Neural progenitor cell (in vitro differentiated cells): ENCODE data around the gene CCNL1. TPM values are rescaled to one million over a fixed set of nuclear protein-coding genes. Genes with fewer than 3 reads are reported as not detected.
"Not testable (repeated sequence)": the region's sequence is repeated elsewhere in the genome, so short reads cannot be mapped to it uniquely, and the experiment has no call there.

ENCODE experiments used
- DNase-seq: peaks from one replicate; pipeline ENCODE4 v3.0.0-alpha.2; 2016; ENCODE audit warnings: low spot score
- H2AFZ ChIP-seq: fragments of 200-600 bp; sonication (generic); replicated peaks from 2 replicates; pipeline ENCODE4 v1.6.1; 2016; ENCODE audit warnings: antibody characterized with exemption
- H3F3A ChIP-seq: fragments of 200-600 bp; sonication (generic); 2 replicates; pipeline ENCODE4 v1.6.1; 2016; ENCODE audit warnings: antibody characterized with exemption, low read depth
- H3K27ac ChIP-seq: fragments of 200-600 bp; sonication (generic); 2 replicates; pipeline ENCODE4 v1.5.1; 2016; ENCODE audit warnings: mild to moderate bottlenecking
- H3K27me3 ChIP-seq: fragments of 200-600 bp; sonication (generic); 2 replicates; pipeline ENCODE4 v1.6.1; 2016; ENCODE audit warnings: mild to moderate bottlenecking, moderate library complexity
- H3K36me3 ChIP-seq: fragments of 200-600 bp; sonication (generic); 2 replicates; pipeline ENCODE4 v1.5.1; 2016
- H3K4me1 ChIP-seq: fragments of 200-600 bp; sonication (generic); 2 replicates; pipeline ENCODE4 v1.6.1; 2016; ENCODE audit warnings: mixed run types
- H3K4me2 ChIP-seq: fragments of 200-600 bp; sonication (generic); 2 replicates; pipeline ENCODE4 v1.6.1; 2016
- H3K4me3 ChIP-seq: fragments of 200-600 bp; sonication (generic); 2 replicates; pipeline ENCODE4 v1.5.1; 2016
- H3K79me2 ChIP-seq: fragments of 200-600 bp; sonication (generic); 2 replicates; pipeline ENCODE4 v1.6.1; 2016; ENCODE audit warnings: low read depth
- H3K9ac ChIP-seq: fragments of 200-600 bp; sonication (generic); 2 replicates; pipeline ENCODE4 v1.6.1; 2016
- H3K9me3 ChIP-seq: fragments of 200-600 bp; sonication (generic); 2 replicates; pipeline ENCODE4 v1.5.1; 2016; ENCODE audit warnings: low read depth
- H4K20me1 ChIP-seq: fragments of 200-600 bp; sonication (generic); 2 replicates; pipeline ENCODE4 v1.6.1; 2016; ENCODE audit warnings: low read depth
- H3K27ac Mint-ChIP-seq: 3 replicates; pipeline ENCODE4 v1.8.0; 2021; ENCODE audit warnings: mixed read lengths
- H3K27me3 Mint-ChIP-seq: 2 replicates; pipeline ENCODE4 v1.8.0; 2022; ENCODE audit warnings: low read depth, mild to moderate bottlenecking, inconsistent platforms, moderate library complexity, mixed read lengths; ENCODE audit not compliant: insufficient read depth
- H3K36me3 Mint-ChIP-seq: 3 replicates; pipeline ENCODE4 v1.8.0; 2021; ENCODE audit warnings: mixed read lengths
- H3K4me1 Mint-ChIP-seq: 3 replicates; pipeline ENCODE4 v1.8.0; 2021; ENCODE audit warnings: mixed read lengths
- H3K4me3 Mint-ChIP-seq: 3 replicates; pipeline ENCODE4 v1.8.0; 2021; ENCODE audit warnings: mild to moderate bottlenecking, moderate library complexity, mixed read lengths
- H3K9me3 Mint-ChIP-seq: 3 replicates; pipeline ENCODE4 v1.8.0; 2020; ENCODE audit warnings: mixed read lengths
- CTCF ChIP-seq: fragments of 200-600 bp; sonication (generic); IDR thresholded peaks from 2 replicates; pipeline ENCODE4 v1.5.1; 2017; ENCODE audit warnings: antibody characterized with exemption, mild to moderate bottlenecking
- EZH2 ChIP-seq: fragments of 200-600 bp; sonication (generic); IDR thresholded peaks from 2 replicates; pipeline ENCODE4 v1.6.1; 2017; ENCODE audit warnings: antibody characterized with exemption, mild to moderate bottlenecking, moderate library complexity
- EZH2phosphoT487 ChIP-seq: fragments of 200-600 bp; sonication (generic); IDR thresholded peaks from 2 replicates; pipeline ENCODE4 v1.6.1; 2017; ENCODE audit warnings: antibody characterized with exemption
- total RNA-seq: library from RNA; depleted of rRNA; stranded (reverse); fragments of >200 nt; gene quantifications from 2 replicates; pipeline ENCODE4 v1.2.3, GENCODE V29; 2015; ENCODE audit warnings: low replicate concordance

The CCNL1 gene
- total RNA-seq, 1 donor from 2014 or later = 214 TPM

GRCh38 chr3:157166115-157166514 lies 6.2 kb upstream of the CCNL1 start:
- Histone ChIP-seq H3K27ac (no peak overlapping the region), H3K4me2 (no peak overlapping the region), H3K9ac (no peak overlapping the region), H3K4me1 (peaks cover 4% of the 10 kb centered on the region), H3K36me3 (no peaks in the 10 kb centered on the region), H3F3A (peaks cover 5% of the 10 kb centered on the region), H3K4me3 (no peak overlapping the region), H3K9me3 (no peaks in the 10 kb centered on the region), H3K79me2 (peaks cover 2% of the 10 kb centered on the region), H4K20me1 (no peaks in the 10 kb centered on the region), H2AFZ (no peak overlapping the region), H3K27me3 (no peaks in the 10 kb centered on the region)
- Mint-ChIP-seq H3K36me3 (peaks cover 3% of the 10 kb centered on the region), H3K27me3 (no peaks in the 10 kb centered on the region), H3K4me3 (no peak overlapping the region), H3K27ac (no peak overlapping the region), H3K4me1 (peaks cover 6% of the 10 kb centered on the region), H3K9me3 (no peaks in the 10 kb centered on the region)
- no peak for DNase-seq
- no peak for TF ChIP-seq CTCF
- TF ChIP-seq EZH2phosphoT487 = no peak
- TF ChIP-seq EZH2 = no peak

- H3K4me1 Mint-ChIP-seq = peaks cover 17% of the 10 kb centered on the region
- TF ChIP-seq EZH2 = no peak
- no peak for TF ChIP-seq EZH2phosphoT487
- TF ChIP-seq CTCF = no peak
These were observed 3.4 kb upstream of the CCNL1 start for GRCh38 chr3:157163217-157163953.

GRCh38 chr3:157162620-157163019 lies 2.7 kb upstream of the CCNL1 start:
- H3K9ac ChIP-seq, H3K9me3 ChIP-seq, H3K27ac Mint-ChIP-seq, H3K27me3 Mint-ChIP-seq, H2AFZ ChIP-seq, H3K27me3 ChIP-seq, H3K4me3 ChIP-seq, H3K9me3 Mint-ChIP-seq, H3K4me3 Mint-ChIP-seq, H3K4me2 ChIP-seq, H3K27ac ChIP-seq: not testable (repeated sequence)
- peak; percentile 37 for DNase-seq
- Histone ChIP-seq H3F3A (peaks cover 11% of the 10 kb centered on the region), H3K79me2 (peaks cover 35% of the 10 kb centered on the region), H4K20me1 (peaks cover 17% of the 10 kb centered on the region), H3K36me3 (peaks cover 13% of the 10 kb centered on the region), H3K4me1 (peaks cover 18% of the 10 kb centered on the region)
- peaks cover 25% of the 10 kb centered on the region for H3K4me1 Mint-ChIP-seq
- TF ChIP-seq CTCF = peak; percentile 63
- peaks cover 19% of the 10 kb centered on the region for H3K36me3 Mint-ChIP-seq

More at GRCh38 chr3:157163217-157163953, 3.4 kb upstream of the CCNL1 start:
- H3K36me3 ChIP-seq = peaks cover 5% of the 10 kb centered on the region
- Mint-ChIP-seq H3K4me3 (no peak overlapping the region), H3K27ac (peak overlapping the region; percentile 84), H3K36me3 (peaks cover 11% of the 10 kb centered on the region), H3K27me3 (peaks cover 6% of the 10 kb centered on the region), H3K9me3 (no peaks in the 10 kb centered on the region)
- H3K79me2 ChIP-seq = peaks cover 27% of the 10 kb centered on the region
- H2AFZ ChIP-seq = no peak overlapping the region
- no peak overlapping the region for H3K4me3 ChIP-seq
- peaks cover 11% of the 10 kb centered on the region for H3K4me1 ChIP-seq
- H3F3A ChIP-seq = peaks cover 11% of the 10 kb centered on the region
- no peak overlapping the region for H3K27ac ChIP-seq
- H3K9ac ChIP-seq = no peak overlapping the region
- no peak for DNase-seq
- peaks cover 9% of the 10 kb centered on the region for H4K20me1 ChIP-seq
- H3K4me2 ChIP-seq = no peak overlapping the region
- no peaks in the 10 kb centered on the region for H3K9me3 ChIP-seq
- H3K27me3 ChIP-seq = no peaks in the 10 kb centered on the region
